ENCODE measurements around the gene PPP1R27. TPM values are rescaled to one million over a fixed set of nuclear protein-coding genes. Genes with fewer than 3 reads are reported as not detected.

Gene PPP1R27
- total and polyA plus RNA-seq, 9 of the 15 experiments (the other 6 are each of a cell fraction or from before 2014, with no cell fraction given) = 0.29 to 6.9 (median 1.5) TPM; not detected in 2

GRCh38 chr17:81871387-81872230, 36.8 kb upstream of the PPP1R27 start (continued):
- peak; percentile 25; the same call in 1 of the 2 replicates for TF ChIP-seq FOXP4 (CRISPR knock-in tag; IDR thresholded peaks at IDR 0.05; ENCODE audit: borderline replicate concordance)
- no peak for TF ChIP-seq ZFP1 (CRISPR knock-in tag; IDR thresholded peaks at IDR 0.05)
- TF ChIP-seq HOXB6 (CRISPR knock-in tag; IDR thresholded peaks at IDR 0.05; ENCODE audit: borderline replicate concordance) = no peak
- TF ChIP-seq SIN3A (IDR thresholded peaks at IDR 0.05; ENCODE audit: borderline replicate concordance in 2 of 2, control insufficient read depth in 1 of 2, low read depth in 2 of 2, low read length in 2 of 2) = peak in 1 of 2 experiments; percentile 59; a peak in 2 of 4 replicates
- peak; percentile 99 for TF ChIP-seq BRD4 (IDR thresholded peaks at IDR 0.05)
- no peak for TF ChIP-seq XRCC3 (IDR thresholded peaks at IDR 0.05)
- peak; percentile 98 for TF ChIP-seq E2F6 (IDR thresholded peaks at IDR 0.05; ENCODE audit: borderline replicate concordance in 1 of 2, extremely low read depth in 1 of 2, insufficient read depth in 1 of 2, insufficient read length in 1 of 2, low read depth in 1 of 2, low read length in 1 of 2, poor library complexity in 1 of 2, severe bottlenecking in 1 of 2)
- TF ChIP-seq PHB (CRISPR knock-in tag; IDR thresholded peaks at IDR 0.05) = peak; percentile 92; the same call in 1 of the 2 replicates
- TF ChIP-seq PKNOX1 (IDR thresholded peaks at IDR 0.05) = peak; percentile 82
- no peak for TF ChIP-seq FOXA1 (IDR thresholded peaks at IDR 0.05; ENCODE audit: borderline replicate concordance)
- peak; percentile 51; the same call in 1 of the 2 replicates for TF ChIP-seq RAD51 (IDR thresholded peaks at IDR 0.05; ENCODE audit: borderline replicate concordance, low read depth)
- peak; percentile 77; the same call in 1 of the 2 replicates for TF ChIP-seq ZBTB9 (CRISPR knock-in tag; IDR thresholded peaks at IDR 0.05)
- peak; percentile 46; the same call in 1 of the 2 replicates for TF ChIP-seq ESRRA (IDR thresholded peaks at IDR 0.05; ENCODE audit: borderline replicate concordance, low read depth)
- peak; percentile 68 for TF ChIP-seq PHF8 (IDR thresholded peaks at IDR 0.05; ENCODE audit: borderline replicate concordance, low read length)
- TF ChIP-seq HMG20A (CRISPR knock-in tag; conservative IDR thresholded peaks at IDR 0.05) = no peak
- TF ChIP-seq KAT7 (CRISPR knock-in tag; IDR thresholded peaks at IDR 0.05; ENCODE audit: borderline replicate concordance) = peak; percentile 98
- TF ChIP-seq ZSCAN29 (IDR thresholded peaks at IDR 0.05) = no peak
- TF ChIP-seq E2F3 (CRISPR knock-in tag; IDR thresholded peaks at IDR 0.05) = peak; percentile 81
- TF ChIP-seq CREB3L1 (IDR thresholded peaks at IDR 0.05; ENCODE audit: borderline replicate concordance, low read depth) = peak; percentile 62
